Heart left ventricle (tissue), 16 donors: Measurements from ENCODE around the gene EXOC7. TPM values are rescaled to one million over a fixed set of nuclear protein-coding genes. Genes with fewer than 3 reads are reported as not detected.

ENCODE experiments used
- ATAC-seq, 4 donors: fragments of 200-7000 bp; cut with Tn5 transposase; one replicate each; pipeline ENCODE4 v1.9.1; 2020 to 2022; ENCODE audit warnings: moderate library complexity in 4 of 4, mild to moderate bottlenecking in 3 of 4, moderate number of reproducible peaks in 1 of 4
- DNase-seq, 5 donors: peaks; one replicate each; pipeline ENCODE4 v3.0.0-alpha.2; 2020
- H3K27ac ChIP-seq, 12 donors: fragments of 200-600 bp; sonication (generic) in 4 of 12; one replicate each; pipeline versions ENCODE4 v1.5.0 to v1.8.0; 2016 to 2022; ENCODE audit warnings: mild to moderate bottlenecking in 2 of 12
- H3K27me3 ChIP-seq, 9 donors: fragments of 200-600 bp; sonication (generic) in 2 of 9; one replicate each; pipeline versions ENCODE4 v1.5.1 to v1.8.0; 2016 to 2022; ENCODE audit warnings: mild to moderate bottlenecking in 3 of 9
- H3K36me3 ChIP-seq, 9 donors: fragments of 200-600 bp; sonication (generic) in 2 of 9; one replicate each; pipeline versions ENCODE4 v1.5.0 to v1.8.0; 2018 to 2022; ENCODE audit warnings: mild to moderate bottlenecking in 2 of 9
- H3K4me1 ChIP-seq, 12 donors: fragments of 200-600 bp; sonication (generic) in 4 of 12; one replicate each; pipeline versions ENCODE4 v1.5.0 to v1.8.0; 2016 to 2022; ENCODE audit warnings: mild to moderate bottlenecking in 3 of 12
- H3K4me3 ChIP-seq, 12 donors: fragments of 200-600 bp; sonication (generic) in 4 of 12; one replicate each; pipeline versions ENCODE4 v1.5.0 to v1.8.0; 2017 to 2022; ENCODE audit warnings: mild to moderate bottlenecking in 9 of 12, moderate library complexity in 4 of 12
- H3K9me3 ChIP-seq, 12 donors: fragments of 200-600 bp; sonication (generic) in 4 of 12; one replicate each; pipeline versions ENCODE4 v1.5.0 to v1.8.0; 2016 to 2022; ENCODE audit warnings: mild to moderate bottlenecking in 1 of 12
- POLR2A ChIP-seq, 2 donors: fragments of 450-650 bp; IDR thresholded peaks; one replicate each; pipeline ENCODE4 v1.6.1; 2017; ENCODE audit warnings: antibody characterized with exemption in 2 of 2, mild to moderate bottlenecking in 2 of 2, moderate library complexity in 2 of 2
- WGBS, 4 donors: extraction: QIAGEN DNeasy Blood & Tissue Kit in 2 of 4; methylation state at CpG; one replicate each; pipeline versions ENCODE4 v1.1.5 to v1.1.7; 2013 to 2018; 5-methylcytosine and 5-hydroxymethylcytosine counted together
- intact Hi-C, 10 donors: fragments of 100-400 bp; cut with DNase I; formaldehyde crosslinking; loops; one replicate each; pipeline versions ENCODE4 v1.11.1 to v1.14.2; 2022
- polyA plus RNA-seq, 2 donors: library from polyadenylated mRNA; stranded (reverse); fragments of 200-250 nt; gene quantifications; one replicate each; pipeline ENCODE4 v1.2.3, GENCODE V29; 2013
- total RNA-seq, 9 donors: library from RNA; depleted of rRNA in 2 of 9; stranded (reverse); fragments of >200 nt in 2 of 9; fragmentation: NEBNext Ultra II Directional in 3 of 9; extraction: Animal tissue kit (Norgen Biotek cat#: 25700) in 3 of 9; gene quantifications; one replicate each; pipeline versions ENCODE4 v1.1.0 to v1.2.4, GENCODE V29; 2016 to 2023
- TF ChIP-seq, protein P1 (sequence below), 12 donors: fragments of 200-600 bp; sonication (generic) in 4 of 12; IDR thresholded peaks; one replicate each; pipeline versions ENCODE4 v1.5.0 to v1.8.0; 2018 to 2022; ENCODE audit warnings: antibody characterized with exemption in 12 of 12, mild to moderate bottlenecking in 5 of 12
- donor health status: ischemic (EF 13 %, LVEDD 7.1; RV severe dilation, severe dysfunction).
- donor health status: healthy with polysubstance abuse.
- donor health status: DM: no; HTN: yes; CAD: no.
- donor health status: DM: no; HTN: no; CAD: no.
- donor health status: ischemic (EF 25% LVEDD 6.9; RV normal size, moderate dysfunction).
- donor health status: ischemic (EF 25% LVEDD 5.7; RV mildly dilated, moderate dysfunction).
- donor health status: healthy.
- donor health status: DM: yes; HTN: yes; CAD: no.
- donor health status: ischemic (EF 35%, LVEDD 5.7; RV mildly dilated, moderate dysfunction).
- donor health status: nonischemic (EF 11% LVEDD 7.7; RV severe dilation, severe dysfunction).
- donor health status: DM: yes; HTN: yes; CAD: no.
- donor health status: PGD.
- donor health status: ischemic (EF 29% LVEDD 5.4; RV normal size, mild dysfunction).
- donor health status: nonischemic (EF 23%, LVEDD 6.1; RV moderate dilation, normal function).

The EXOC7 gene
- total and polyA plus RNA-seq, 11 donors: 39.7 to 107 (median 77.0) TPM

DNA sequence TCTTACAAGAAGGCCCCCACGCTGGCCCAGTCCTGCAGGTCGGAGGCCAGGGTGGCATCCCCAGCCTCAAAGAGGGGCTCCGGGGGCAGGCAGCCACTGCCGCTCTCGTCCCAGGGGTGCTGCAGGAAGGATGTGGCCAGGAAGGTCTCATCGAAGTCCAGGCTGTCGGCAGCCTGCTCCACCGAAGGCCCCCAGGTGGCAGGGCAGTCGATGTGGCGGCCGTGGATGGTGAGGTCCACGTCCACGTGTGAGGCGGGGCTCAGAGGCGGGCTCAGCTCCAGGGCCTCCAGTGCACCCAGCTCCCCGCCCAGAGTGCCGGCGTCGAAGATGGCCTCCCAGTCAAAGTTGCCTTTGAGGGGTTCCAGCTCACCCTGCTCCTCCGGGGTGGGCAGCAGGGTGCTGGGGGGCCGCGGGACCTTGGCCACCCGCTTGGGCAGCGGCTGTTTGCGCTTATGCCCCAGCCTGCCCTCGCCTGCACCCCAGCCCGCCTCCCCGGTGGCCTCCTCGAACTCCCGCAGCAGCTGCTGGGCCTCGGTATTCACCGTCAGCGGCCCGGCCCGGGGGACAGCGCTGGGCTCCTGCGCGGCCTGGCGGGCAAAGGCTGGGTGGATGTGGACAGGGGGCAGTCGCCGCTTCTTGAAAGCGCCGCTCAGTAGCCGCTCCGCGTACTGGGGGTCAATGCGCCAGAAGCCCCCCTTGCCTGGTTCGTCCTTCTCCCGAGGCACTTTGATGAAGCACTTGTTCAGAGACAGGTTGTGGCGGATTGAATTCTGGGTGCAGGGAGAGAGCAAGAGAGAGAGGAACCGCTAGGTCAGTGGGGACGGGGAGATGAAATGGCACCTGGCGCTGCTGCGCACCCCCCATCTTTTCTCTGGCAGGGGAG, 34.0 kb upstream of the EXOC7 start:
- H3K4me1 ChIP-seq: peaks cover 6 to 52% (median 28%) of the 10 kb centered on the region in 12 donors
- TF ChIP-seq, protein P1, sequence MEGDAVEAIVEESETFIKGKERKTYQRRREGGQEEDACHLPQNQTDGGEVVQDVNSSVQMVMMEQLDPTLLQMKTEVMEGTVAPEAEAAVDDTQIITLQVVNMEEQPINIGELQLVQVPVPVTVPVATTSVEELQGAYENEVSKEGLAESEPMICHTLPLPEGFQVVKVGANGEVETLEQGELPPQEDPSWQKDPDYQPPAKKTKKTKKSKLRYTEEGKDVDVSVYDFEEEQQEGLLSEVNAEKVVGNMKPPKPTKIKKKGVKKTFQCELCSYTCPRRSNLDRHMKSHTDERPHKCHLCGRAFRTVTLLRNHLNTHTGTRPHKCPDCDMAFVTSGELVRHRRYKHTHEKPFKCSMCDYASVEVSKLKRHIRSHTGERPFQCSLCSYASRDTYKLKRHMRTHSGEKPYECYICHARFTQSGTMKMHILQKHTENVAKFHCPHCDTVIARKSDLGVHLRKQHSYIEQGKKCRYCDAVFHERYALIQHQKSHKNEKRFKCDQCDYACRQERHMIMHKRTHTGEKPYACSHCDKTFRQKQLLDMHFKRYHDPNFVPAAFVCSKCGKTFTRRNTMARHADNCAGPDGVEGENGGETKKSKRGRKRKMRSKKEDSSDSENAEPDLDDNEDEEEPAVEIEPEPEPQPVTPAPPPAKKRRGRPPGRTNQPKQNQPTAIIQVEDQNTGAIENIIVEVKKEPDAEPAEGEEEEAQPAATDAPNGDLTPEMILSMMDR (IDR thresholded peaks at IDR 0.05): no peak
- TF ChIP-seq POLR2A (IDR thresholded peaks at IDR 0.05): no peak
- intact Hi-C loops: no loop called here
- no peaks in the 10 kb centered on the region for H3K9me3 ChIP-seq
- no peaks in the 10 kb centered on the region for H3K36me3 ChIP-seq
- peaks cover 36 to 81% (median 76%) of the 10 kb centered on the region in 9 donors for H3K27me3 ChIP-seq
- ATAC-seq: no peak
- no peak overlapping the region for H3K27ac ChIP-seq
- peak in 1 of 5 donors; percentile 30 for DNase-seq
- H3K4me3 ChIP-seq: peak overlapping the region in 1 of 12 donors; percentile 8
- WGBS, 4 donors: 36 to 49% (median 37%) methylated on average over 31 to 54 of the region's 54 CpGs

DNA sequence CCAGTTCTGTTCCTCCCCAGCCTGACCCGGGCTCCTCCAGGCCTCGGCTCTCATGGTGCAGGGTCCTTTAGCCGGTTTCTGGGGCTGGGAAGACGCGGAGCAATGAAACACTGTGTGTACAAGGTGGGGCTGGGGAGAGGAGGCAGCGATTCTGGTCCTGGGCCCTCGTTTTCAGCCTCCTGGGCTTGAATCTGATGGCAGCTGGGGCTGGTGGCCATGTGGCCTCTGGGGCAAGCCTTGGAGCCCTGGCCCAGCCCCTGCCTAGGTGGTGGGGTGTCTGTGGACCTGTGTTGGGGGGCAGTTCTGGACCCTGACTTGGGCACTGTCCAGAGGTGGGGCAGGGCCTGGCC, 33.4 kb upstream of the EXOC7 start:
- WGBS, 4 donors: 42 to 59% (median 49%) methylated on average over 7 of the region's 7 CpGs; no CpG with 5 or more reads in 1 of the 4 donors

DNA sequence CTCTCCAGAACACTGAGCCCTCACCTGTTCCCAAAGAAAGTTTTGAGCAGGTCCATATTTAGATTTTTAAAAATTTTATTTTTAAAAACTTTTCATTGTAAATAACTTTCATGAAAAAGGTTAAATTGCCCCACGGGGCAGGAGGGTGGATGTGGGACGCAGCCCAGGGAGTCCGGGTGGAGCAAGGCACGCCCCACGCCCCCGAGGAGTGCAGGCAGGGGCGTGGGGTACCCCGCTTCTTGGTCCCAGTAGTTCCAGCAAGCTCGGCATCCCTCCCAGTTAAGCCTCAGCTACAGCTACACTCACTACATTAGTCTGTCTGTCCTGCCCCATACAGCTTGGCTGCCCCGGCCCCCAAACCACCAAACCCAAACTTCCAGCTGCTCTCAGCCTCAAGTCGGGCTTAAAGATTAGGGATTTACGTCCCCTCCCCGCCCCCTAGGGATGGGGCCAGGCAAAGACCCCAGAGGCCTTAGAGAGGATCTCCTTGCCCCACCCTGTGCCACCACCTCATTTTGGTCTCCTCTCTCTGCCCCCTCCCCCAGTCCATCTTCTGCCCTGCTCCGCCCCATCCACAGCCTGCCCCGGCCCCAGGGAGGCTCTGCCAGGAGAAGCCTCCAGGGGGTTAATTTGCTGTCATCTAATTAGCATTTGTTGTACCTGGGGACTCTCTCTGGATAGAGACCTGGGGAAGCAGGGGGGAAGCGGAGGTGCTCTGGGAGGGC, 32.9 kb upstream of the EXOC7 start:
- Histone ChIP-seq H3K27me3 (peaks cover 36 to 92% (median 88%) of the 10 kb centered on the region in 9 donors), H3K9me3 (no peaks in the 10 kb centered on the region), H3K4me1 (peaks cover 6 to 47% (median 22%) of the 10 kb centered on the region in 12 donors), H3K4me3 (no peak overlapping the region), H3K36me3 (no peaks in the 10 kb centered on the region), H3K27ac (no peak overlapping the region)
- 57 to 66% (median 64%) methylated on average over 16 of the region's 16 CpGs for WGBS, 4 donors
- intact Hi-C loops: no loop called here
- TF ChIP-seq POLR2A (IDR thresholded peaks at IDR 0.05): no peak
- TF ChIP-seq, protein P1 (IDR thresholded peaks at IDR 0.05): no peak
- ATAC-seq (no peak), DNase-seq (peak in 1 of 5 donors; percentile 18)

More for the DNA sequence above, 33.4 kb upstream of the EXOC7 start:
- H3K4me3 ChIP-seq: no peak overlapping the region
- no peak overlapping the region for H3K27ac ChIP-seq
- H3K4me1 ChIP-seq: peaks cover 6 to 52% (median 28%) of the 10 kb centered on the region in 12 donors
- no peaks in the 10 kb centered on the region for H3K9me3 ChIP-seq
- intact Hi-C loops: no loop called here
- no peak for TF ChIP-seq POLR2A (IDR thresholded peaks at IDR 0.05)
- TF ChIP-seq, protein P1 (IDR thresholded peaks at IDR 0.05): no peak
- DNase-seq: no peak
- peaks cover 36 to 87% (median 82%) of the 10 kb centered on the region in 9 donors for H3K27me3 ChIP-seq
- H3K36me3 ChIP-seq: no peaks in the 10 kb centered on the region
- ATAC-seq: no peak

DNA sequence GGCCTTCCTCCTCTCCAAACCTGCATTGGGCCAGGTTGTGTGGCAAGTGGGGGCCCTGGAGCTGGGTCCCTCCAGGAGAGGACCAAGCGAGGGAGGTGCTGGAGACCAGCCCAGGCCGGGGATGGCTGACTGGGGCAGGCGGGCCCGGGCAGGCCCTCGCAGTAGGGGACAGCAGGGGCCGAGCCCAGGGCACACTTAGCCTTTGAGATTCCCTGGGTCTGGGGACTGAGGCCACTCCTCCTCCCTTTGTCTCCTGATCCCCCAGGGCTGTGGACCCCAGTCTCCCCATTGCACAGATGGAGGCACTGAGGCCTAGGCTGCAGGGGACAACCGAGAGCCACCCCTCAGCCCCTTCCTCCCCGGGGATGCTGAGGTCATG, 32.2 kb upstream of the EXOC7 start:
- no peak for TF ChIP-seq POLR2A (IDR thresholded peaks at IDR 0.05)
- TF ChIP-seq, protein P1 (IDR thresholded peaks at IDR 0.05): no peak
- DNase-seq (peak in 1 of 5 donors; percentile 13), ATAC-seq (no peak)
- Histone ChIP-seq H3K27ac (no peak overlapping the region), H3K9me3 (no peaks in the 10 kb centered on the region), H3K27me3 (peaks cover 36 to 99% (median 92%) of the 10 kb centered on the region in 9 donors), H3K4me3 (no peak overlapping the region), H3K36me3 (no peaks in the 10 kb centered on the region), H3K4me1 (peaks cover 4 to 40% (median 17%) of the 10 kb centered on the region in 12 donors)
- intact Hi-C loops: no loop called here
- 56 to 63% (median 60%) methylated on average over 7 to 8 of the region's 8 CpGs for WGBS, 4 donors
